Mononuclear cell (primary cell): ENCODE results near the gene XG. TPM values are rescaled to one million over a fixed set of nuclear protein-coding genes. Genes with fewer than 3 reads are reported as not detected.
"Not testable (repeated sequence)": the region's sequence is repeated elsewhere in the genome, so short reads cannot be mapped to it uniquely, and the experiment has no call there.

Experiments
- H3K27me3 ChIP-seq: 2 replicates; pipeline ENCODE4 v1.6.0; 2011; ENCODE audit warnings: low read length, control low read depth; ENCODE audit not compliant: insufficient read depth
- H3K4me1 ChIP-seq: 2 replicates; pipeline ENCODE4 v1.5.1; 2011; ENCODE audit warnings: mild to moderate bottlenecking, low read length, control low read depth; ENCODE audit not compliant: insufficient read depth
- H3K4me3 ChIP-seq: 2 replicates; pipeline ENCODE4 v1.5.1; 2011; ENCODE audit warnings: mild to moderate bottlenecking, low read length, moderate library complexity
- H3K9me3 ChIP-seq: 2 replicates; pipeline ENCODE4 v1.5.1; 2011; ENCODE audit warnings: low read depth, mild to moderate bottlenecking, control low read depth, low read length
- total RNA-seq: library from RNA; depleted of rRNA; stranded (reverse); fragments of >200 nt; gene quantifications from one replicate; pipeline ENCODE4 v1.2.3, GENCODE V29; 2012

XG gene, protein sequence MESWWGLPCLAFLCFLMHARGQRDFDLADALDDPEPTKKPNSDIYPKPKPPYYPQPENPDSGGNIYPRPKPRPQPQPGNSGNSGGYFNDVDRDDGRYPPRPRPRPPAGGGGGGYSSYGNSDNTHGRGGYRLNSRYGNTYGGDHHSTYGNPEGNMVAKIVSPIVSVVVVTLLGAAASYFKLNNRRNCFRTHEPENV
- 0.10 TPM for total RNA-seq

DNA sequence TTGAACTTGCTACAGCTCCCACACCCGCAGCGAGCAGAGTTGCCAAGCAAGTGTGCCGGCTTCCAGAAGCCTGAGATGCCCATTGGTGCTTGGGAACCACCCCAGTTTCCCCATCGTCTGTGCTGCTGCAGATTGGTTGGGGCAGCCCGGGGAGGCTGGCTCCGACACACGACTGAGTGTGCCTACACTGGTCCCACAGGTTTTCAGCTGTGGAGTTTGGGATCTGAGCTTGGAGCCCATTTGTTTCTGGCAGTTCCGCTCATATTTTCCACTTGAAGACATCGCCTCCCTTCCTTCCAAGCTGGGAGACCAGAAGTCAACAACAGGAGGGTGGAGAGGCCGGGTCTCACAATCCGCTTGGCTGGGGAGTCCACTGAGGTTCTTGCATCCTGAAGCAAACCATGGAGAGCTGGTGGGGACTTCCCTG lies at the start of gene XG:
Gene XG (plus strand): TSS at position 167 of the 427 bp plus-strand sequence. CDS start 235 bp downstream, at position 402.
- not testable (repeated sequence) for H3K27me3 ChIP-seq, H3K9me3 ChIP-seq

DNA sequence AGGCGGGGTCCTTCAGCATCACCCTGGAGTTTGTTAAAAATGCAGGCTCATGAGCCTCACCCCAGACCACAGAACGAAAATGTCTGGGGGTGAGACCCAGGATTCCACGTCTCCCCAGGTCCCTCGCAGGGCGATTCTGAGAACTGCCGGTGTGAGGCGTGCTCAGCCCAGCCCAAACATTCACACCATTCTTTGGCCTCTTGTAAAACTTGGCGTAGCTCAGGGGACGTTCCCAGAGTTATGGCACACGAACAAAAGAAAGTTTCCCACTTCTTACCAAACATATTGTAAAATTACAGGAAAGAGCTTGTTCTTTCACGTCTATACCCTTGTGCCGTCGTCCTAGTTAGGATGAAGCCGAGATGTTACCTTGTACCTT lies 47.9 kb upstream of the XG start:
- H3K9me3 ChIP-seq: no peaks in the 10 kb centered on the region
- H3K27me3 ChIP-seq: no peaks in the 10 kb centered on the region
- H3K4me1 ChIP-seq: peaks cover 91% of the 10 kb centered on the region

More for the DNA sequence above, at the start of gene XG:
- H3K4me3 ChIP-seq, H3K4me1 ChIP-seq: not testable (repeated sequence)

DNA sequence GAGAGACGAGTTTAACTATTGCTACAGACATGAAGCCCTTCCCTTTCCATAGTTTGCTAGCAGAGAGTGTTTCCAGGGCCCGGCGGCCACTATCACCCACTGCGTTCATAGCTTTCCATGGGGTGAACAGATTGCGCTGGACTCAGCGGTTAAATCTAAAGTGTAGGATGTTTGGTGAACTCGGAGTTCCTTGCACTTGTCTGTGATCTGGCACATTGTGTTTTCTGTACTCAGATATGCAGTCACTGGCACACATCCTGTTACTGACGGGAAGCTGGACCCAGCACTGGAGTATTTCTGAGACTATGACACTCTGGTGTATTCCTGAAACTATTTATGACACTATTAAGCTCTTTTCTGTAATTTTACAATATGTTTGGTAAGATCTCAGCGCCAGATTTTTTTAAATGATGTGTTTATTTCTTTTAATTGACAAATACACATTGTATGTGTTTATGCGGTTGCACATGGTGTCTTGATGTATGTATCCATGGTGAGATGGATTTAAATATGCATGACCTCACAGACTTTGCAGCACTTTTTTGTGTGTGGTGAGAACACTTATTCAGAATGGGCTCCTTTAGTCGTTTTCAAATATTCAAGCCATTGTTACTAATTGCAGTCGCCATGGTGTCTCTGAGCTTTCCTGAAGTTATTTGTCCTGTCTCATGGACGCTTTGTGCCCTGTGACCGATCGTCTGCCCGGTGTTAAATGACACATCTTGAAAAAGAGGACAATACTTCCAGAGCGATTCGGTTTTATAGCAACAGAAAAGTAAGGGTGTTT lies 46.6 kb upstream of the XG start:
- H3K27me3 ChIP-seq: no peaks in the 10 kb centered on the region
- H3K9me3 ChIP-seq: no peaks in the 10 kb centered on the region
- no peak overlapping the region for H3K4me3 ChIP-seq
- H3K4me1 ChIP-seq: peaks cover 91% of the 10 kb centered on the region

More for the DNA sequence above, 47.9 kb upstream of the XG start:
- H3K4me3 ChIP-seq: no peak overlapping the region

DNA sequence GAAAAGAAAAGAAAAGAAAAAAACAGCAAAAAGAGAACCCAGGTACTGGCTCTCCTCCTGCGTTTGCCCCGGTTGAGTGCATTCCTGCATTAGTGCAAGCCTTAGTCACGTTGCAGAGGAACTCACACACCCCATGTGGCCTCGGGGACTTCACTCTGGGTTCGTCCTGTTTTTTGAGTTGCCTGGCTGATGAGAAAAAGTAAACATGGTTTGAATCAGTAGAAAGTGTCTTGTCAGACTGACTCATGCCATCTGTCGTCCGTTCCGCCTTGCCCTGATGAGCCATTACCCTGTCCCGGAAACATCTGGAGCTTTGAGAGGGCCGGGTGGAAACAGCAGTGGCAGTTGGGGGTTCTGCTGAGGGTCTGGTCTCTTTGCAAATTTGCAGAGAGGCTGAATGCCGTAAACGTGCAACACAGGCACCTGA lies 44.5 kb upstream of the XG start:
- Histone ChIP-seq H3K9me3 (no peaks in the 10 kb centered on the region), H3K4me1 (peaks cover 83% of the 10 kb centered on the region), H3K27me3 (no peaks in the 10 kb centered on the region), H3K4me3 (no peak overlapping the region)

DNA sequence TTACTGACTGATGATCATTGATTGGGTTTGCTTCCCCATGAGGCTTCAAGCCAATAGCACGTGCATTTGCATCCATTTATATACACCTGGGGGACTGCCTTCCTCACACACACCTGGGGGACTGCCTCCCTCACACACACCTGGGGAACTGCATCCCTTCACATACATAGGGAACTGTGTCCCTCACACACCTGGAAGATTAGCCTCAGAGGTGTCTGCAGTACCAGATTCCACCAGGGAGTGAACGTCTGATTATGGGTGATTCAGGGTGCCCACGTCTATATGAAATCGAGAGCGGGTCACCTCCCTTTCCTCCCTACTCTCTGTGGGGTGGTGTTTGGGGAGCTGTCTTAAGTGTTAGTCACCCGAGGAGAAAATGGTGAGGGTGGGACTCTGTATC lies 43.8 kb upstream of the XG start:
- Histone ChIP-seq H3K27me3 (no peaks in the 10 kb centered on the region), H3K9me3 (no peaks in the 10 kb centered on the region), H3K4me1 (peaks cover 81% of the 10 kb centered on the region), H3K4me3 (no peak overlapping the region)

DNA sequence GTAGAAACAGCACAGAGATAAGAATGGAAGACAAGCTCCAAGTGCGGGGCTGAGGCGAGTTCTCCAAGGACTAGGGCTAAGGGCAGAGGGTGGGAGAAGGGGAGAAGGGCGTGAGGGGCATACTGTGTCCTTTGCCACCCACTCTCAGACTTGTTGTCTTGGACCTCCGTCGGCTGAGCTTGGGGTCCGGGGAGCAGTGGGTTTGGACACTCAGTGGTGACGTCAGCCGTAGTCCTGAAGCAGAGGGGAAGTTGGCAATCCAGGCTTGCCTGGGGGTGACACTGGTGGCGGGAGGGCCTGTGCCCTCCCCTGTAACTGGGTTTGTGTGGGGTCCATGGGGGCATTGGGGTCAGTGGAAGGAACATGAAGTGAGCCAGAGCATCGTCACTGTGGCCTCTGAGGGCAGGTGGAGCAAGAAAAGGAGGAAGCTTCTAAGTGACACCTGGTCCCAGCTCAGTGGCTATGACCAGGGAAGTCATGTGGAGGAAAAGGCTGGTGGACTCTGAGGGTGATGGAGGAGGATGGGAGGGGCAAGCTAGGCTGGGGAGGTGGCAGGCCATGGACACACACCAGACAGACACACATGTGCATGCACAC lies 43.1 kb upstream of the XG start:
- H3K4me1 ChIP-seq: peaks cover 82% of the 10 kb centered on the region
- no peak overlapping the region for H3K4me3 ChIP-seq
- no peaks in the 10 kb centered on the region for H3K27me3 ChIP-seq
- H3K9me3 ChIP-seq: no peaks in the 10 kb centered on the region

DNA sequence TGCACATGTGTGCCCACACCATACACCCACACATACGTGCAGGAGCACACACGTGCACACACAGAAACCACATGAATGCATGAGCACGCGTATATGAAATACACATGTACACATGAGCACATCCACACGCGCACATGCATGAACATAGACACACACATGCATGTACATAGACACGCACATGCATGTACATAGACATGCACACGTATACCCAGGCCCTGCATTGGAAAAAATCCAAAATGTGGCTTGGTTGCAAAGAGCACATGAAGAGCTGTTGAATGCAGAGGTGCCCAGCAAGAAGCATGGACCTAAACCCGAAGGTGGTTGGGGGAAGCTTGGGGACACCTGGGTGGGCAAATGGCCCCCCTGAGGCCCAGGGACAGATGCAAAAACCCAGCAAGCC lies 42.3 kb upstream of the XG start:
- H3K9me3 ChIP-seq: no peaks in the 10 kb centered on the region
- H3K4me3 ChIP-seq: no peak overlapping the region
- peaks cover 74% of the 10 kb centered on the region for H3K4me1 ChIP-seq
- H3K27me3 ChIP-seq: no peaks in the 10 kb centered on the region

DNA sequence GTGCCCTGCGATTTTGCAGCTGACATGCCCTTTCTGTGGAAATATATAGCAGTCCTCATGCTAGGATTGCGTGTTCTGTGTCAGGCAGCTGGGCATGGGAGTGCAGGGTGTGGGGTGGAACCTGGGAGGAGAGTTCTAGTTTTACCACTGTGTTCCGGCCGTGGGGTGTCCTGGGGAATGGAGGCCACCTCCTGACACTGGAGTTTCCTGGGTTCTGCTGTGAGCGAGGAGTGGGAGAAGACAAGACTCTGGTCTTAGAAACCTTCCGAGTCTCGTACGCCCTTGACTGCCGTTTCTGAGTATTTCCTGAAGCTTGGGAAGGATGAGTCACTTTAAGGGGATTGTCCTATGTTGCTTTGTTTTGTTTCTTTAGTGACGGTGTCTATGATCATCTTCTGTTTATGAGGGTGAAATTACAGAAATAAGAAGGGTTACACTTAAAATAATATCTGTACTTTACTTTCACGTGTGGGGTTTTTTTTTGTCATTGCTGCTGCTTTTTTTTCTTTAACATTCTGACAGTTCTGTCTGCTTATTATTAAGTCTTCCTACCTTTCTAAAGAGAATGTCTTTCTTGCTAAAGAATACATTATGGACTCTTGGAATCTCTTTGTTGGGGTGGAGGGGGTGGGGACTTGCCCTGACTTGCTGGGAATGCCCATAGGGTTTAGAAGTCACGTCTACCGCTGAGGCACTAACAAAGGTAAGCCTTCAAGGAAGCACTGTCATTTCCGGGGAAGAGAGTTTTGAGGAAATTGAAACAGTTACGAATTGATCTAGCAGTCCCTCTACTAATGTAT lies 41.6 kb upstream of the XG start:
- Histone ChIP-seq H3K9me3 (no peaks in the 10 kb centered on the region), H3K4me1 (peaks cover 72% of the 10 kb centered on the region), H3K27me3 (no peaks in the 10 kb centered on the region), H3K4me3 (no peak overlapping the region)

DNA sequence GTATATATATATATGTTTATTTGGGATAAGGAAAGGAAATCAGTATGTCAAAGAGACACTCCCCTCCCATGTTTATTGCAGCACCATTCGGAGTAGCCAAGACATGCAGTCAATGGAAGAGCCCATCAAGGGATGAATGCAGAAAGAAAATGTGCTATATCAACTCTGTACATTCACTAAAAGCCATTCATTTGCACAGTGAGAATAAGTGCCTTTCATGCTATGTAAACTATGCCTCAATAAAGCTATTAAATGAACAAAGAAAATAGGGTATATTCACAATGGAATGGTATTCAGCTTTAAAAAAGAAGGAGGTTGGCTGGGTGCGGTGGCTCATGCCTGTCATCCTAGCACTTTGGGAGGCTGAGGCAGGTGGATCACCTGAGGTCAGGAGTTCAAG lies 40.4 kb upstream of the XG start:
- Histone ChIP-seq H3K9me3 (no peaks in the 10 kb centered on the region), H3K4me3 (no peak overlapping the region), H3K4me1 (peaks cover 63% of the 10 kb centered on the region), H3K27me3 (no peaks in the 10 kb centered on the region)

DNA sequence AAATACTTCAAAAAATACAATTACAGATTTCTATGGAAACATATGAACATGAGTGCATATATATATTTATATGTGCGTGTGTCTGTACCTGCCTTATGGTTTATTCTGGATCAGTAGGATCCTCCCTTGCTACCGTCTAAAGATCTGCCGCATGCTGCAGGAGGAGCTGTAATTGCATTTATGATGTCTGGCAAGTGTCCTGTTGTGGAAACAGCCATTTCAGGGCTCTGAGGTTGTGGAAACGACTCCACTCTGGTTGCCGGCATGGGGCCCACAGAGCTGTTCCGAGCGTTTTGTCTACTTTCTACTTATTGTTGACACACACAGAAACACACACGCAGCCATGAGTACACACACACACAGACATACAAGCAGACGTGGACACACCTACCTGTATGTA lies 39.4 kb upstream of the XG start:
- Histone ChIP-seq H3K4me3 (no peak overlapping the region), H3K9me3 (no peaks in the 10 kb centered on the region), H3K27me3 (no peaks in the 10 kb centered on the region), H3K4me1 (peaks cover 53% of the 10 kb centered on the region)

DNA sequence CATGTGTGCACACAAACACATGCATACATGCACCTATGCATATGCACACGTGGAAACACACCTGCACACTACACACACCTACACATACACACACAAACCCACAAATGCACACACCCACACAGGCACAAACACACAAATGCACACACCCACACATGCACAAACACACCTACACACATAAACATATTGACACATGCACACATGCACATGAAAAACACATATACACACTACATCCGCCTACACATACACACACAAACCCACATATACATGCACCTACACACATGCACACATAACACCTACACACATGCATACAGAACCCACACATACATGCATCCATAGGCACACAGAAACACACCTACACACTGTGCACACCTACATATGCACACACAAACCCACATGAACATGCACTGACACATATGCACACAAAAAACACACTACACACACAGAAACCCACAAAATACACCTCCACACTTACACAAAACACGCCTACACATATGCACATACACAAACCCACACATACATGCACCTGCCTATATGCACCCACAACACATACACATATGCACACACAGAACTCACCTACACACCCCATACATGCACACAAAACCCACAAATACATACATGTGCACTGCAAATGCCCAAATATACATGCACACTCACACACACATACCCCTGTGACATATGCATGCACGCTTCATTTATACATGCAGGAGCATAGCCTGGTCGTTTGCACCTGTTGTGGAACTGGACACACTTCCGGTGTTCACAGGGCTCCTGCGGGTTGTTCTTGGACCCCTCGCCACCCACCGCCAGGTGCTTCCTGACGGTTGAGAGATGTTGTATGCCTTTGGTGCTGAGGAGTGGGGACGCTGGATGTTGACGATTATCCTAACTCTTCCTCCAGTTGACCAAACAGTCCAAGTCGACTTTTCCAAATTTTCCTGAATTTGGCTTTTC lies 38.7 kb upstream of the XG start:
- Histone ChIP-seq H3K9me3 (no peaks in the 10 kb centered on the region), H3K4me1 (peaks cover 45% of the 10 kb centered on the region), H3K4me3 (no peak overlapping the region), H3K27me3 (no peaks in the 10 kb centered on the region)

DNA sequence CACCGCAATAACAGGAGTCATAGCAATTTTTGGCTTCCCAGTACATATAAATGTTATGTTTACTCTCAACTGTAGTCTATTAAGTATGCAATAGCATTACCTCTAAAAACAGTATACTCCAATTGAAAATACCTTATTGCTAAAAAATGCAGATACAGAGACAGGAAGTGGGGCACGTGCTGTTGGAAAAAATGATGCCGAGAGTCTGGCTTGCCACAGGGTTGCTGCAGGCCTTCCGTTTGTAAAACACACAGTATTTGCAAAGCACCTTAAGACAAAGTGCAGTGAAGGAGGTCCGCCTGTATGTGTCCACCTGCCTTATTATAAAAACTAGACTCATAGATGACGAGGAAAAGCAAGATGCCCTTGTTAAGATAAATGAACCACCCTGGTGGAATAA lies 37.3 kb upstream of the XG start:
- Histone ChIP-seq H3K4me1 (peaks cover 32% of the 10 kb centered on the region), H3K27me3 (no peaks in the 10 kb centered on the region), H3K4me3 (no peak overlapping the region)

DNA sequence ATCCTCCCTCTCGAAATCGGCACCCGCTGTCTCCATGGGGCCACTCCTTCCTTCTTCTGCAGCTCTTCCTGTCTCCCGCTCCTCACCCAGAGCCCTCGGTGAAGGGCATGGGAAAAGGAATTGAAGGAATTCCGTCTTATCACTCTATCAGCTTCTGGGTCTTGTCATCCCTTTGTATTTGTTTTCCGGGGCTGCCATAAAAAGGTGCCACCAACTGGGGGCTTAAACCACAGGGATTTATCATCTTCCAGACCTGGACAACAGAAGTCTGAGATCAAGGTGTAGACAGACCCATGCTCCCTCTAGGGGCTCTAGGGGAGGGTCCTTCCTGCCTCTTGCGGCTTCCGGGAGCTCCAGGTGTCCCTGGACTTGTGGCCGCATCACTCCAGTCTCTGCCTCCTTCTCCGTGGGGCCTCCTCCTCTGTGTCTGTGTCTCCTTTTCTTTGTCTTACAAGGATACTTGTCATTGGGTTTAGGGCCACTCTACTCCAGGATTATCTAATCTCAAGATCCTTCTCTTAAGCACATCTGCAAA lies 36.7 kb upstream of the XG start:
- H3K4me3 ChIP-seq: no peak overlapping the region
- peaks cover 26% of the 10 kb centered on the region for H3K4me1 ChIP-seq
- no peaks in the 10 kb centered on the region for H3K27me3 ChIP-seq
- H3K9me3 ChIP-seq: no peaks in the 10 kb centered on the region

More for the DNA sequence above, 37.3 kb upstream of the XG start:
- H3K9me3 ChIP-seq: no peaks in the 10 kb centered on the region

DNA sequence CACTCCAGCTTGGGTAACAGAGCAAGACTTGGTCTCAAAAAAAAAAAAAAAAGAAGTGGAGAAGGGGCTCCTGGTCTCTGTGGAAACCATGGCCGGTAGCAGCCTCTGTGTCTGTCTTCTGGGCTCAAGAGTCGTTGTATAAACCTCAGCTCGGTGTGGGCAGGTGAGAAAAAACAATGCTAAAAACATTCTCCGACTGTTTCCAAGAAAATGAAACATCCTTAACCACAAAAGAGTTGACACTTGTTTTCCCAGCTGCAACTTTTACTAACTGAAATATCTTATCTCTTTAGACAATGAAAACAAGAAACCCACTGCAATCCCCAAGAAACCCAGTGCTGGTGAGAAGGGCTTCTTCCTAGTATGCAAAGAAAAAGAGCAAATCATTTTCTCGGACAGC lies 34.5 kb upstream of the XG start:
- Histone ChIP-seq H3K4me3 (no peak overlapping the region), H3K27me3 (no peaks in the 10 kb centered on the region), H3K9me3 (no peaks in the 10 kb centered on the region)

More for the DNA sequence above, 34.5 kb upstream of the XG start:
- peaks cover 15% of the 10 kb centered on the region for H3K4me1 ChIP-seq
